Epithelial cell of esophagus (primary cell): ENCODE measurements around the gene TGIF2.

Experiments
- DNase-seq: peaks from one replicate; pipeline ENCODE4 v3.0.0; 2010; ENCODE audit warnings: low read depth
- H3K4me3 ChIP-seq: 2 replicates; pipeline ENCODE4 v1.5.1; 2011; ENCODE audit warnings: mild to moderate bottlenecking, low read length, control low read depth
- CTCF ChIP-seq: IDR thresholded peaks from 2 replicates; pipeline ENCODE4 v1.5.1; 2011; ENCODE audit warnings: low read depth, mild to moderate bottlenecking, low read length, control low read depth, inconsistent platforms; ENCODE audit not compliant: insufficient read depth; ENCODE audit errors: missing control alignments

TGIF2 gene

DNA sequence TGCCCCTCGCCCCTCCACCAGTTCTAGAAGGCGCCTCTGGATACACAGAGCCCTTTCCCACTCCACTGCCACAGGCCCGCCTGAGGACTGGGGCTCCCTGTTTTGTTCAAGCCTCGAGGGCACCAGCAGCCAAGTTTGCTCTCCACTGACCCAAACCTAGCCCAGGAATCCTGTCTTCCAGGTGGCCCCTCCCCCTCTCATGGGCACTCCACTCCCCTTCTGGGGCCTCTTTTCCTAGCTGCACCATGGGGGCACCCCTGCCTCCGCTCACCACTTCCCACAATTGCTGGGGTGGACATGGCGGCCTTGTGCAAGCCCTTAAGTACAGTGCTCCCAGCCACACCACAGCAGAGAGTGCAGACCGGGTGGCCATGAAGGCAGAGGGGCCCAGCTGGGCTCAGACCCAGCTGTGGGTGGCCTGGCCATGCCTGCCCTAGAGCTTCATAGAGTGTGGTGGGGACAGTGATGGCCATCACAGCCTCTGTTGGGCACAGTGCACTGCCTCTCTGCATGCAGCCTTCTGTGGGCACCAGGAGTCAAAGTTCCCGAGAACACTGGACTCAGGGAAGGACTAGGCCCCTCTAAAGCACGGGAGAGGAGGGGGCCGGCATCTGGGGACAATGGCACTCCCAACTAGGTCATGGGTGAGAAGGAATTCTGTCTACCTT is 30.7 kb upstream of the TGIF2 start:
- TF ChIP-seq CTCF = no peak
- no peak overlapping the region for H3K4me3 ChIP-seq
- DNase-seq = no peak

- DNase-seq = no peak
- no peak overlapping the region for H3K4me3 ChIP-seq
- no peak for TF ChIP-seq CTCF
Measured at GRCh38 chr20:36543184-36544133, 29.9 kb upstream of the TGIF2 start.

DNA sequence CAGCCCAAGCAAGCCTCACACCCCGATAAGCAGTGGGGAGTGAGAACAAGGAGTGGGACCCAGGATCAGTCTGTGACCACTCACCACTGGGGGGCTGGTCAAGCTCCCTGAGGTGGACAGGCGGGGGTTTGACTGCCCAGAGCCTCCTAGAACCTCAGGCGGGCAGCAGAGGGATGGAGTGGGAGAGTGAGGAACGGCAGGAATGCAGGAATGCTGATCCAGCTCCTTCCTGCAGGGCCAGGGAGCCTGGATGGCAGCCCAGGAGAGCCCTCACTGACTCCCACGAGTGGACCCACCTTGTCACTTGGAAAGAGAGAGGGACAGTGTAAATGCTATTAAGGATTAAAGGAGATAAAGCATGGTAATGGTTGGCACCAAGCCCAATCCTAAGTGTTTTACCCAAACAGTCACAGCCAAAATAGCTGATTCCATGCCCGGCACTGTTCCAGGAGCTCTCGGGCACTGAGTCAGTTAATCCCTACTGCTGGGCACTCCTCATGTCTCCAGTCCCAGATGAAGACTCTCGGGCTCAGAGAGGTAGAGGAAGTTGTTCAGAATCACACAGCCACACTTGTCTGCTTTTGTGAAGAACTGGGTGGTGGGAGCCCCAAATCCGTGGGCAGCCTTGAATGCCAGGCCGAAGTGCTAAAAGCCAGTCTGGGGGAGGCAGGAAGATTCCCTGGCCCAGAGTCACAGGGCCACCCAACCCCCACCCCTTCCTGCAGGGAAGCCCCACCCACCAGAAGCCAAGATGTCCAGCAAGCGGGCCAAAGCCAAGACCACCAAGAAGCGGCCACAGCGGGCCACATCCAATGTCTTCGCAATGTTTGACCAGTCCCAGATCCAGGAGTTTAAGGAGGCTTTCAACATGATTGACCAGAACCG is 29.0 kb upstream of the TGIF2 start:
- H3K4me3 ChIP-seq = no peak overlapping the region
- peak; percentile 79 for DNase-seq
- TF ChIP-seq CTCF = no peak

DNA sequence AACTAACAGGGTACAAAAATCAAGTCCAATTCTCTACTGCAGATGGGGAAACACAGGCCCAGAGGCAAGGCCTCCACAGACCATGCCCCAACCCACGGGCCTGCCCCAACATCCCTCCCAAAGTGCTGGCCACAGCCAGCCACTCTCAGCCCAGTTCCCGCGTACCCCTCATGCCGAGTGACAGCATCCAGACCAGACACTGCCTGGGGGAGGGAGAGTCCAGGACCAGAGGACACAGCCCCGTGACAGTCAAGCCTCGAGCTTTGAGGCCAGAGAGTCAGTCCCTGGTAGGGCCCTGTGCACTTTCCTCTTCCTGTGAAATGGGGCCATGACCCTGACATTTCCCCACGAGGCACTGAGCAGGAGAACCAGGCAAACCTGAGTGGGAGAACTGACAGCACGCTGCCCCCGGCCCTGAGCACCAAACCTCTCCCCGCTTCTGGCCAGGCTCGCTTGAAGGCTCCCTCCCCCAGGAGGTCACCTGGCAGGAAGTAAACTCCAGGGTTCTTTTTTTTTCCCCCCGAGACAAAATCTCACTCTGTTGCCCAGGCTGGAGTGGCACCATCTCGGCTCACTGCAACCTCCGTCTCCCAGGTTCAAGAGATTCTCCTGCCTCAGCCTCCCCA is 27.2 kb upstream of the TGIF2 start:
- no peak for DNase-seq
- no peak for TF ChIP-seq CTCF

GRCh38 chr20:36547186-36548005 is 26.0 kb upstream of the TGIF2 start:
- H3K4me3 ChIP-seq = no peak overlapping the region
- no peak for DNase-seq
- TF ChIP-seq CTCF = no peak

More for the DNA sequence above, 27.2 kb upstream of the TGIF2 start:
- no peak overlapping the region for H3K4me3 ChIP-seq

- peak; percentile 7 for TF ChIP-seq CTCF
- H3K4me3 ChIP-seq = no peak overlapping the region
- no peak for DNase-seq
Measured at GRCh38 chr20:36548006-36548315, 25.4 kb upstream of the TGIF2 start.
